D341Med (cell line): ENCODE data around the gene NKX6-2.
"Not testable (repeated sequence)": the region's sequence is repeated elsewhere in the genome, so short reads cannot be mapped to it uniquely, and the experiment has no call there.

ENCODE experiments used
- DNase-seq: peaks from one replicate; pipeline ENCODE4 v3.0.0; 2012; ENCODE audit warnings: low spot score

NKX6-2 gene

DNA sequence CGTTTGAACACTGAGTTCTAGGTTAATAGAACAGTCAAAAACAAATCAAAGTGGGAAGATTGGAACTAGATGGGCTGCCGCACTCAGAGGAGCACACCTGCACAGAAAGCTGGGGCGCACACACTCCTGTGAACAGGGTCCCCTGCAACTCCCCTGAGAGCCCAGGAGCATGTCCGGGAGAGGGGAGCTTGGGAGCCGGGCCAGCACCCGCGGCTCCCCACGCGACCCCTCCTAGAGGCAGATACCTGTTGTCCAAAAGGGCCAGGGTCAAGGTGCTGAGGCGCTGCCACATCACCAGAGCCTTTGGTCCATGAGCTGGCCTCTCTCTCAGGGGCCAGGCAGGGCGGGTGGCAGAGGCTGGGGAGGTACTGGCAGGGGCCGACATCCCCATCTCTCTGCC is 5.6 kb downstream of the NKX6-2 start:
- no peak for DNase-seq

- no peak for DNase-seq
These were observed 6.2 kb downstream of the NKX6-2 start for GRCh38 chr10:132779549-132780294.

- DNase-seq = no peak
These were observed 8.5 kb downstream of the NKX6-2 start for GRCh38 chr10:132777441-132777840.

DNA sequence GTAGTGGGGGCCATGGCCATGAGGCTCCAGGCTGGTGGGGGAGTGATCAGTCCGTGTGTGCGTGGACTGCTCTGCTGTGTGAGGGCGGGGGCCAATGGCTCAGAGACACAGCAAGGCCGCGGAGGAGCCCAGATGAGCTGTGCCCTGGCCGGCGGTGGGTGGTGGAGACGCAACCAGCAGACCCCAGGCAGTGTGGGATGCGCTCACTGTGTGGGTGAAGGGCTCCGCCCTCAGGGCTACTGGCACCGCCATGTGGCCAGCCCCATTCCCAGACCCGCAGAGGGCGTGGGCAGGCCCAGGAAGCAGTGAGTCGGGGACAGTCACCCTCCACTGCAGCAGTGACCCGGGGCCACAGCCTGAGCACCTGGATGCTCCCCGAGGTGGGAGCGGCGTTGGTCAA is 9.1 kb downstream of the NKX6-2 start:
- DNase-seq = no peak

- DNase-seq = no peak
These were observed 9.8 kb downstream of the NKX6-2 start for GRCh38 chr10:132776186-132776585.

DNA sequence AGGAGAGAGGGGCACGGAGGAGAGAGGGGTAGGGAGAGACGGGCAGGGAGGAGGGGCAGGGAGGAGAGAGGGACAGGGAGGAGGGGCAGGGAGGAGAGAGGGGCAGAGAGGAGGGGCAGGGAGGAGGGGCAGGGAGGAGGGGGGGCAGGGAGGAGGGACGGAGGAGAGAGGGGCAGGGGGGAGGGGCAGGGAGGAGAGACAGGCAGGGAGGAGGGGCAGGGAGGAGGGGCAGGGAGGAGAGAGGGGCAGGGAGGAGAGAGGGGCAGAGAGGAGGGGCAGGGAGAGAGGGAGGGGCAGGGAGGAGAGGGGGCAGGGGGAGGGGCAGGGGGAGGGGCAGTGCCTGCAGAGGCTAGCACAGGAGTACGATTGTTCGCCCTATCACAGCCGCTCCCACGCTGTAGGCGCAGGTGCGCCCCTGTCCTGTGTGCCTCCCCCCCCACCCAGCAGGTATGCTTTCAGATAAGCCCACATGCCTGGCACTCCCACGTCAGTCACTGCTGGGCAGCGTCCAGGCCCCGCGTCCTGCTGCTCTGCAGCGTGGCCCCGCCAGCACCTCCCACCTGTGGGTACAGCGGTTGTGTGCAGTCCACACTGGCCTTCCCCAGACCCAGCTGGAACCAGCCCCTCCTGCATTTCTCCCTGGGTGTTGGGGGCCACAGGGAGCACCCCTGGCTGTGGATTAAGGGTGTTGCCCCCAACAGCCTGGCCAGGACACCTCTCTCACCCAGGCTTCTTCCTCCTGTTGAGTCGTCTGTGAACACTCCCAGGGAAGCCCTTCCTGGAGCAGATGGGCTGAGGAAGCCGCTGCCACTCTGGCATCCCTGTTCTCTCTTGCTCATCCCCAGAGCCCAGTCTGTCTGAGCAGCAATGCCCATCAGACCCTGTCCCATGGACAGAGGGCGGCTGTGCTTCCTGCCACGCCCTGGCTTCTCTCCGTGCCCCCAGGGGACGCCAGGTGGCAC is 10.8 kb downstream of the NKX6-2 start:
- DNase-seq = no peak

DNA sequence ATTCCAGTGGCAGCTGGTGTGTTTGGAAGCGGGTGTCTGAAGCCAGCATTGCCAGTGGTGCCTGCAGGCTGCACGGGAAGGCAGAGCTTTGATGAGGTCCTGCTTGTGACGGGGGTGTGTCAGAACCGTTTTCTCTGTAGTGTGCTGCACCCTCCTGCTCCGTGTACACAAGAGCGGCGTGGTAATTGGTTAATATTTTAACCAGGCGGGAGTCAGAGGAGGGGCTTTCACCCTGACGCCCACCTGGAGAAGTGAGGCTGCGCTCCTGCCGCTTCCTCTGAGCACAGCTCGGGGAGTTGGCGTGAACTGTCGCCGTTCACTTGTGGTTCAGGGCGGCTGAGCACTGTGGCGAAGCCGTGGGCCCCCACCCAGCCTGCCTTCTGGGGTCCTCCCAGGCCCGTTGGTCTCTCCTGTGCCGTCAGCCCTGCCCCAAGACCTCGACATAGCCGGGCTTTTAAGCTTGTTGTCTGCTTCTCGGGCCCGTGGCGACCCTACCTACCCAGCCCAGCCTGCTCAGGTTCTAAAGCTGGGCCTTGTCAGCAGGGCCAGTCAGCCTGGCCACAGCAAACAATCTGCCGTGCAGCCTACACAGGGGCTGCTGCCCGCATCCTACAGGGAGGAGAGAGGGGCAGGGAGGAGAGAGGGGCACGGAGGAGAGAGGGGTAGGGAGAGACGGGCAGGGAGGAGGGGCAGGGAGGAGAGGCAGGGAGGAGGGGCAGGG is 11.6 kb downstream of the NKX6-2 start:
- DNase-seq = no peak

DNA sequence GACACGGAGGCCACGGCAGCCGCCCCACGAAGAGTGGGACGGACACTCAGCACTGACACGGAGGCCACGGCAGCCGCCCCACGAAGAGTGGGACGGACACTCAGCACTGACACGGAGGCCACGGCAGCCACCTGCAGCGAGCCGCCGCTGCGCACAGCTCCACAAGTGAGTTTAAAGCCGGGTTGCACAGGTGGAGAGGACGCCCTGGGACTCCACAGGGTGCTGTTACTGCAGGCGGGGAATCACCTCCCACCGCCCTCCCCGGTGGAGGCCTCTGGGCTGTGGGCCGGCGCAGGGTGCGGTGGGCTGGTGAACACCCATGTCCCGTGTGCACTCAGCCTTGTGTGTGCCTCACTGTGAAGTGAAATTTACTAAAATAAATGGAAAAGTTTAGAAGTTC is 13.1 kb downstream of the NKX6-2 start:
- DNase-seq = not testable (repeated sequence)

- DNase-seq = no peak
These were observed 15.6 kb downstream of the NKX6-2 start for GRCh38 chr10:132770061-132771021.

DNA sequence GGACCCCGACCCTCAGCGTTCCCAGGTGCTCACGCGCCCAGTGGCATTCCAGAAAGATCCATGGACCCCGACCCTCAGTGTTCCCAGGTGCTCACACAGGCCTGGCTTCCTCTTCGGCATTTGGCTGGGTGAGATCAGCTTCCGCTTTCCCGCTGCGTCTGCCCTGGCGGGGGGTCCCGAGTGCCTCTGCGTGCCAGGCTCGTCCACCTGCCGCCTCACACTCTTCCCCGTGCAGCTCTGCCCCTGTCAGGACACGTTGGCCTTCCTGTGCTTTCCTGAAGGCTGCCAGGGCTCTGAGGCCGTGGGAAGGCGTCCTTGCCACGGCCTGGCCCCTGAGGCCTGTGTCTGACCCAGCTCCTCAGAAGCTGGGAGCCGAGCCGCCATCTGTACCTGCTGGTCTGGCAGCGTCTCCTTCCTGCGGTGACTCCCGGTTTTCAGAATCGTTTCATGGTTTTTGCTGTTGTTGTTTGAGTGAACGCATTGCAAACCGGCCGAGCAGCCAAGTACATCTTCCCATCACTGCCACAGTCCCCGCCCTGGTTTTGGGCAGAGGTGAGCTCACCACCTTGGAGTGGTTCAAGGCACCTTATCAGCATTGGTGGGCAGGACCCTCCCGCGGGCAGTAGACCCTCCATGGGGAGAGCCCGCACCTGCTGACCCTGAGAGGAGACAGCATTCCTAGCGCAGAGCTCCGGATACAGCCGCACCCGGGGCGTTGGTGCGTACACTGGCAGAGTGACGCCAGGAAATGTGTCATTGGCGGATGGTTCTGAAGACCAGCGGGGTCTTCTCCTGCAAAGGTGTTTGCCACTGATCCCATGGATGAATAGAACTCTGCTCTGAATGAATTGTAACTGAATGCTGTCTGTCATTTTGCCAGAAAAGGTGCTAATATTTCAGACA is 17.4 kb downstream of the NKX6-2 start:
- DNase-seq = no peak

DNA sequence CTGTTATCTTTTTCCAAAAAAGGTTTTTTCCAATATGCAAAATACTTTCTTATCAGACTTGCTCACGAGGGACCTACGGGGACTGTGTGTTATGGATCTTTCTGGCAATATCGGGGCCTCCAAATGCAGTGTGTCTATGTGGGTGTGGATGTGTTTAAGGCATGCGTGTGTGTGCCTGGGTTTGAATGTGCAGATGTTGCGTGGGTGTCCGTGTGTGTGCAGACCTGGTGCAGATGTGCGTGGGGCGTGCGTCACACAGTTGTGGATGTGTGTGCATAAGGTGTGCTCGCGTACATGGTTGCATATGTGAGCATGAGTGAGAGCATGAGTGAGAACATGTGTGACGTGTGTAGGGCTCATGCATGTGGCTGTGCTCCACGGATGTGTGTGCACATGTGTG is 19.7 kb downstream of the NKX6-2 start:
- no peak for DNase-seq

GRCh38 chr10:132765435-132765834 is 20.5 kb downstream of the NKX6-2 start:
- DNase-seq = no peak

GRCh38 chr10:132764108-132764507 is 21.8 kb downstream of the NKX6-2 start:
- no peak for DNase-seq

GRCh38 chr10:132763545-132763944 is 22.4 kb downstream of the NKX6-2 start:
- DNase-seq = no peak

DNA sequence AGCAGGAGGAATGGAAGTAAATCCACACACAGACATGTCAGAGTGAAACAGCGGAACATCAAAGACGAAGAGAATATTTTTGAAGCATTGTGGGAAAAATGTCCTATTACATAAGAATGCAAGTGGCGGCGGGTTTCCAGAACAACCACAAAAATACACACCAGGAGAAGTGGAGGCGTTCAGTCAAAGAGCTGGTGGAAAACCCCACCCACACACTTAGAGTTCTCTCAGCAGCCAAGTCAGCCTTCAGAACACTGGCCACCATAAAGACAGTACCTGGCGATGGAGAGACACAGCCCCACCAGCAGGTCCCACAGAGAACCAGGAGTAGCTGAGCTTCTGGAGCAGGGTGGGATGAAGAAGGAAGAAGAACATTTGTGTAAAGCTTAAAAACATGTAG is 23.7 kb downstream of the NKX6-2 start:
- DNase-seq = no peak

- DNase-seq = no peak
These were observed 24.4 kb downstream of the NKX6-2 start for GRCh38 chr10:132761395-132762060.

- DNase-seq = no peak
These were observed 27.1 kb downstream of the NKX6-2 start for GRCh38 chr10:132758865-132759264.

DNA sequence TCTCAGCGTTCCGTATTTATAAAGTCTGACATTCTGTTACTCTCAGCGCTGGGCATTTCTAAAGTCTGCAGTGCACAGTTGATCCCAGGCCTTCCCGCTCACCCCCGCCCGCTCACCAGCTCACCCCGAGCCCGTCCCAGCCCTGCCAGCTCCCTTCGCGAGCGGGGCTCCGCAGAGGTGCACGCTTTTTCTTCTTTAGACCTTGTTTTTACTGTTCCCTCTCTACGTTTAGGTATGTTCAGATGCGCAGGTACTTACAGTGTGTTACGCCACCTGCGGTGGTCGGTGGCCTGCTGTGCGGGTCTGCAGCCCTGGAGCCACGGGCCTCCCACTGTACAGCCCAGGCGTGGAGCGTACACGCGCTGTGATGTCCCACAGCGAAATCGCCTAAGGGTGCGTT is 28.8 kb downstream of the NKX6-2 start:
- DNase-seq = no peak

GRCh38 chr10:132756591-132756990 is 29.4 kb downstream of the NKX6-2 start:
- DNase-seq = no peak
